ENCODE results near the gene ZFP62.

Gene ZFP62

DNA sequence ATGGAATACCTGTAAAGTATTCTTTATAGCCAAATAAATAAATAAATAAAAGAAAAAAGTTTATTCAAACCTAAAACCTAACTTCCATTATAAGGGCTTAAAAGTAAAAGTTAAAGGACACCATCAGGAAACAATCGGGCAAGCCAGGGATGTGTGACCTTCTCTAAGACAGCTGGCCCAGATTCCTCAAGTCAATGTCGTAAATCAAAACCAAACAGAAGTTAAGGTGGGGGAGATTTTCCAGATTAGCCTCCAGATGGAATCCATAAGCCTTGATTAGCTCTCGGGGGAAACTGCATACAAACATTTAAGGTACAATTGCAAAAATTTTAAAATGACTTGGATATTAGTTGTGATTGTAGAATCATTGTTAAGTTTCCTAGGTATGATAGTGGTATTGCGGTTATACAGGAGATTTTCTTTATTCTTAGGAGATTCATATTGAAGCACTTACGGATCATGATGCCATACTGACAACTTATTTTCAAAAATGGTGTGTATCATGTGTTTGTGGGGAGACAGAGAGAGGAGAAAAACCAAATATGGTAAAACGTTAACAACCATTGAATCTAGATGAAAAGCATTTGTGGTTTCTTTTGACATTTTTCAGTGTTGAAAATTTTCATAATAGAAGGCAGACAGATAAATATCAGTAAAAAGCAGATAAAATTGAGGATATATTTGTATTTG, 37.0 kb downstream of the ZFP62 start:
- H3K27me3 ChIP-seq (ENCODE audit: control insufficient read depth in 2 of 2, insufficient read depth in 2 of 2, low read length in 2 of 2), result no peaks in the 10 kb centered on the region
- H3K4me1 ChIP-seq (ENCODE audit: control insufficient read depth in 2 of 2, insufficient read depth in 2 of 2, low read length in 2 of 2), result peaks cover 12 to 15% of the 10 kb centered on the region in 2 donors
- no peaks in the 10 kb centered on the region for H3K36me3 ChIP-seq (ENCODE audit: control insufficient read depth in 2 of 2, insufficient read depth in 2 of 2, low read length in 2 of 2)
- no peaks in the 10 kb centered on the region for H3K9me3 ChIP-seq (ENCODE audit: control insufficient read depth in 2 of 2, low read length in 2 of 2)
- H3K27ac ChIP-seq (ENCODE audit: low read depth in 2 of 2, low read length in 2 of 2), result no peak overlapping the region
- H3K9ac ChIP-seq (ENCODE audit: low read depth in 1 of 2, low read length in 2 of 2), result no peak overlapping the region
- H3K4me3 ChIP-seq (ENCODE audit: low read length in 2 of 2), result no peak overlapping the region

GRCh38 chr5:180823346-180823745, 37.7 kb downstream of the ZFP62 start:
- Histone ChIP-seq H3K27ac (ENCODE audit: low read depth in 2 of 2, low read length in 2 of 2) (no peak overlapping the region), H3K4me1 (ENCODE audit: control insufficient read depth in 2 of 2, insufficient read depth in 2 of 2, low read length in 2 of 2) (peaks cover 12 to 15% of the 10 kb centered on the region in 2 donors), H3K4me3 (ENCODE audit: low read length in 2 of 2) (no peak overlapping the region), H3K9ac (ENCODE audit: low read depth in 1 of 2, low read length in 2 of 2) (no peak overlapping the region), H3K27me3 (ENCODE audit: control insufficient read depth in 2 of 2, insufficient read depth in 2 of 2, low read length in 2 of 2) (no peaks in the 10 kb centered on the region), H3K9me3 (ENCODE audit: control insufficient read depth in 2 of 2, low read length in 2 of 2) (no peaks in the 10 kb centered on the region), H3K36me3 (ENCODE audit: control insufficient read depth in 2 of 2, insufficient read depth in 2 of 2, low read length in 2 of 2) (no peaks in the 10 kb centered on the region)

- Histone ChIP-seq H3K4me1 (ENCODE audit: control insufficient read depth in 2 of 2, insufficient read depth in 2 of 2, low read length in 2 of 2) (peaks cover 12 to 15% of the 10 kb centered on the region in 2 donors), H3K36me3 (ENCODE audit: control insufficient read depth in 2 of 2, insufficient read depth in 2 of 2, low read length in 2 of 2) (no peaks in the 10 kb centered on the region), H3K27ac (ENCODE audit: low read depth in 2 of 2, low read length in 2 of 2) (peak overlapping the region; percentile 66 to 73)
These were observed 39.5 kb downstream of the ZFP62 start for GRCh38 chr5:180821538-180821937.

GRCh38 chr5:180820788-180821321, 40.2 kb downstream of the ZFP62 start:
- Histone ChIP-seq H3K27ac (ENCODE audit: low read depth in 2 of 2, low read length in 2 of 2) (peak overlapping the region; percentile 71 to 73), H3K36me3 (ENCODE audit: control insufficient read depth in 2 of 2, insufficient read depth in 2 of 2, low read length in 2 of 2) (no peaks in the 10 kb centered on the region), H3K27me3 (ENCODE audit: control insufficient read depth in 2 of 2, insufficient read depth in 2 of 2, low read length in 2 of 2) (no peaks in the 10 kb centered on the region), H3K9me3 (ENCODE audit: control insufficient read depth in 2 of 2, low read length in 2 of 2) (no peaks in the 10 kb centered on the region), H3K4me1 (ENCODE audit: control insufficient read depth in 2 of 2, insufficient read depth in 2 of 2, low read length in 2 of 2) (peaks cover 11 to 15% of the 10 kb centered on the region in 2 donors), H3K4me3 (ENCODE audit: low read length in 2 of 2) (no peak overlapping the region), H3K9ac (ENCODE audit: low read depth in 1 of 2, low read length in 2 of 2) (peak overlapping the region in 1 of 2 donors; percentile 26)

More at GRCh38 chr5:180821538-180821937, 39.5 kb downstream of the ZFP62 start:
- H3K4me3 ChIP-seq (ENCODE audit: low read length in 2 of 2), result no peak overlapping the region
- H3K9ac ChIP-seq (ENCODE audit: low read depth in 1 of 2, low read length in 2 of 2), result no peak overlapping the region
- H3K9me3 ChIP-seq (ENCODE audit: control insufficient read depth in 2 of 2, low read length in 2 of 2), result no peaks in the 10 kb centered on the region
- H3K27me3 ChIP-seq (ENCODE audit: control insufficient read depth in 2 of 2, insufficient read depth in 2 of 2, low read length in 2 of 2), result no peaks in the 10 kb centered on the region

DNA sequence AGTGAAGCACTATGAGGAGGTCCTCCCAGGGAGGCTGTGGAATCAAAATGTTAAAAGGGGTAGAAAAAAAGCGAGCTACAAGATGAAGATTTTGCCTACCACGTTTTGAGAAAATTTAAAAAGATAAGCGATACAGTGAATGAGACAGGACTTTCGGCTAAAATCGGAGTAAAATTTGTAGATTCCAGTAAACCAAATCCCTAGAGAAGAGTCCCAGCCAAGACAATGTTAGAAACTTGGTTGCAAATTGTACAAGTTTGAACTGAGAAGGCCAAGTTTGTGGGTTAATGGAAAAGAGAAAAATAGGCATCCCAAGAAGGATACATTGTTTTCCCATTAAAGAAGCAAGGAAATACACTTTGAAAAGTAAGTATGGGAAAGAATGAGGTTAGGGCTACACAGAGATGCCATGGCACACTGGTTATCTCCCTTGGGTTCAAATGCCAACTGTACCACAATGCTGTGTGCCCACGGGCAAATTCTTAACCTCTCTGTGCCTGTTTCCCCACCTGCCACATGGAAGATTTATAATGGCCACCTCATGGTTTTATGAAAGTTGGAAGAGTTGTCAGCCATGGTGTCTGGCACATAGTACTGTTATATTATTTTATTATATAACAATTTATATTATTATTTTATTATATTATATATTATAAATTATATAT, 42.3 kb downstream of the ZFP62 start:
- H3K27me3 ChIP-seq (ENCODE audit: control insufficient read depth in 2 of 2, insufficient read depth in 2 of 2, low read length in 2 of 2), result no peaks in the 10 kb centered on the region
- no peak overlapping the region for H3K9ac ChIP-seq (ENCODE audit: low read depth in 1 of 2, low read length in 2 of 2)
- no peaks in the 10 kb centered on the region for H3K9me3 ChIP-seq (ENCODE audit: control insufficient read depth in 2 of 2, low read length in 2 of 2)
- H3K27ac ChIP-seq (ENCODE audit: low read depth in 2 of 2, low read length in 2 of 2), result no peak overlapping the region
- no peak overlapping the region for H3K4me3 ChIP-seq (ENCODE audit: low read length in 2 of 2)
- no peaks in the 10 kb centered on the region for H3K36me3 ChIP-seq (ENCODE audit: control insufficient read depth in 2 of 2, insufficient read depth in 2 of 2, low read length in 2 of 2)
- H3K4me1 ChIP-seq (ENCODE audit: control insufficient read depth in 2 of 2, insufficient read depth in 2 of 2, low read length in 2 of 2), result peaks cover 6 to 11% of the 10 kb centered on the region in 2 donors

DNA sequence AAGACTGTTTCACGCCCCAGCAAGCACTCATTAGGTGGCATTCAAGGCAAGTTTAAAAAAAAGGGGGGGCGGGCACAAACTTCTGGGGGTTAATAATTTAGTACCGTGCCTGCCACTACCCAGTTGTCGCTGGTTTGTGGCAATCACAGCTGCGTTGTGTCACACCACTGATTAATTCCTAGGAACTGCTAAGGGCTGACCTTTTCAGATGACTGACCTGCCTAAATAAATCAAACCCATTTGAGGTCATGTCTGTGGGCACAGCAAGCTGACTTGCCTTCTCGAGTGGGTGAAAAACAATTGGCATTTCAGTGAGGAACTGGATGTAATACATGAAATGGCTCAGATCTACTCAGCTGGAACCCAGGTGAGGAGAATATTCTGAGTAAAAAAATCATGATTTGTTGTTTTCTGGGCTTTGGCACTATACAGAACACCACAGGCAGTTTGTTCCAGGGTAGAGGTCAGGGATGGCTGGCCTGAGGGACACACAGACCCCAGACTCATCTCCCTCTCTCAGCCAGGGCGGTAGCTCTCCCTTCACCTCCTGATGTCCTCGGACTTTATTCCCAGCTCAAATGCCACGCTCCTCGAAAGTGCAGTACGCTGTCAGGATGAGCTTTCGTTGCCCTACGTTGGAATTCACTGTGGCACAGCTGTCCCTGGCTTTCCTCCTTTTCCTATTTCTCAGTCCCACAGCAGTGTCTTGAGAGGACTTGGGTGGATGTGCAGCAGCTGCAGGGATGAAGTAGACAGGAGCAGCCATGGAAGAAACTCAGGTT, 43.0 kb downstream of the ZFP62 start:
- peak overlapping the region in 1 of 2 donors; percentile 17 for H3K27ac ChIP-seq (ENCODE audit: low read depth in 2 of 2, low read length in 2 of 2)
- H3K36me3 ChIP-seq (ENCODE audit: control insufficient read depth in 2 of 2, insufficient read depth in 2 of 2, low read length in 2 of 2), result no peaks in the 10 kb centered on the region
- H3K9me3 ChIP-seq (ENCODE audit: control insufficient read depth in 2 of 2, low read length in 2 of 2), result no peaks in the 10 kb centered on the region
- H3K9ac ChIP-seq (ENCODE audit: low read depth in 1 of 2, low read length in 2 of 2), result no peak overlapping the region
- H3K4me1 ChIP-seq (ENCODE audit: control insufficient read depth in 2 of 2, insufficient read depth in 2 of 2, low read length in 2 of 2), result peaks cover 6 to 10% of the 10 kb centered on the region in 2 donors
- no peak overlapping the region for H3K4me3 ChIP-seq (ENCODE audit: low read length in 2 of 2)
- no peaks in the 10 kb centered on the region for H3K27me3 ChIP-seq (ENCODE audit: control insufficient read depth in 2 of 2, insufficient read depth in 2 of 2, low read length in 2 of 2)

- H3K9ac ChIP-seq (ENCODE audit: low read depth in 1 of 2, low read length in 2 of 2), result peak overlapping the region; percentile 29 to 30
- no peaks in the 10 kb centered on the region for H3K36me3 ChIP-seq (ENCODE audit: control insufficient read depth in 2 of 2, insufficient read depth in 2 of 2, low read length in 2 of 2)
- peak overlapping the region in 1 of 2 donors; percentile 43 for H3K4me3 ChIP-seq (ENCODE audit: low read length in 2 of 2)
- no peaks in the 10 kb centered on the region for H3K27me3 ChIP-seq (ENCODE audit: control insufficient read depth in 2 of 2, insufficient read depth in 2 of 2, low read length in 2 of 2)
- peak overlapping the region; percentile 48 to 73 for H3K27ac ChIP-seq (ENCODE audit: low read depth in 2 of 2, low read length in 2 of 2)
- peaks cover 8 to 10% of the 10 kb centered on the region in 2 donors for H3K4me1 ChIP-seq (ENCODE audit: control insufficient read depth in 2 of 2, insufficient read depth in 2 of 2, low read length in 2 of 2)
- no peaks in the 10 kb centered on the region for H3K9me3 ChIP-seq (ENCODE audit: control insufficient read depth in 2 of 2, low read length in 2 of 2)
These were observed 44.2 kb downstream of the ZFP62 start for GRCh38 chr5:180816608-180817534.

DNA sequence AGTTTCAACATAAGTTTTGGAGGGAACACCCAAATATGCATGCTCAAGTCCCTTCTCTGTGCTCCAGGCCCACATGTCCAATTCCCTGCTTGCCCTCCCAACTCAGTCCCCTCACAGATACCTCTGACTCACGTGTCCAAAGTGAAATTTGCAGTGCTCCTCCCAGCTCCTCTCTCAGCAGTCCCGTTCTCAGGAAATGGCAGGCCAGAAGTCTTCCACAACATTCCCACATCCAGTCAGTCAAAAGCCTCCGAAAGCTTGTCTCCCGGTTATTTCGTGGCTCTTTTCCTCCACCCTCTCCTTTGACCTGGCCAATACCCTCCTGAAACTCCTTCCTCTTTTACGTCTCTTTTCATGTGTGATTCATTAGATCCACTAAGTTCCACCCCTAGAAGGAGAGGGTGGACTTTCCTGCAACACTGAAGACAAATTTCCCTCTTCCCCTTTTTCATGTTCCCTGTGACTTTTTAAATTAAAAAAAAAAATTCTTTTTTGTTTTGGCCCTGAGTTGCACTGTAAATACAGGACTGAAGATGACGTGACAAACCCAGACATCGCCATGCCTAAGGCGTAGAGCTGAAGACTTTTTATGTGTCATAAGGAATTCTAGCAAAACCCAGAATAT, 45.7 kb downstream of the ZFP62 start:
- no peaks in the 10 kb centered on the region for H3K36me3 ChIP-seq (ENCODE audit: control insufficient read depth in 2 of 2, insufficient read depth in 2 of 2, low read length in 2 of 2)
- peaks cover 13 to 17% of the 10 kb centered on the region in 2 donors for H3K4me1 ChIP-seq (ENCODE audit: control insufficient read depth in 2 of 2, insufficient read depth in 2 of 2, low read length in 2 of 2)
- peak overlapping the region in 1 of 2 donors; percentile 59 for H3K4me3 ChIP-seq (ENCODE audit: low read length in 2 of 2)
- H3K9ac ChIP-seq (ENCODE audit: low read depth in 1 of 2, low read length in 2 of 2), result peak overlapping the region; percentile 28 to 32
- H3K27me3 ChIP-seq (ENCODE audit: control insufficient read depth in 2 of 2, insufficient read depth in 2 of 2, low read length in 2 of 2), result no peaks in the 10 kb centered on the region
- peak overlapping the region; percentile 55 to 68 for H3K27ac ChIP-seq (ENCODE audit: low read depth in 2 of 2, low read length in 2 of 2)
- no peaks in the 10 kb centered on the region for H3K9me3 ChIP-seq (ENCODE audit: control insufficient read depth in 2 of 2, low read length in 2 of 2)

DNA sequence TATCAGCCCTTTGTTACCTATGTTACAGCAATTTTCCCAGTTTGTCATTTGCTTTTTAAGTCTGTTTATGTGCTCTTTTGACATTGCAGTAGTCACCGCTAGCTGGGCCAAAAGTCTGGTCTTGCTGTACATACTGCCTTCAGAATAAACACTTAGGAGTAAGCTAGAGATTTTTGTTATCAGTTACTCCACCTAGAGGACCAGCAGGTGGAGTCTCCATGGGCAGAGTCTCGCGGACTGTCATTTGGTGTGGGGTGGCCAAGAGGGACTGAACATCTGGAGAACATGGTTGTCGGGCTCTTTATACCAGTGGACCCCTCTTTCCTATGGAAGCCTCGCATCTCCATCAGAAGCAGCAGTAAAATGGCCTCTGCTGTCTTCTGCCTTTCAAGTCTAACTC, 47.7 kb downstream of the ZFP62 start:
- H3K4me3 ChIP-seq (ENCODE audit: low read length in 2 of 2), result peak overlapping the region in 1 of 2 donors; percentile 50
- no peaks in the 10 kb centered on the region for H3K9me3 ChIP-seq (ENCODE audit: control insufficient read depth in 2 of 2, low read length in 2 of 2)
- H3K36me3 ChIP-seq (ENCODE audit: control insufficient read depth in 2 of 2, insufficient read depth in 2 of 2, low read length in 2 of 2), result no peaks in the 10 kb centered on the region
- peaks cover 19 to 25% of the 10 kb centered on the region in 2 donors for H3K4me1 ChIP-seq (ENCODE audit: control insufficient read depth in 2 of 2, insufficient read depth in 2 of 2, low read length in 2 of 2)
- peak overlapping the region in 1 of 2 donors; percentile 12 for H3K27ac ChIP-seq (ENCODE audit: low read depth in 2 of 2, low read length in 2 of 2)
- H3K9ac ChIP-seq (ENCODE audit: low read depth in 1 of 2, low read length in 2 of 2), result no peak overlapping the region
- no peaks in the 10 kb centered on the region for H3K27me3 ChIP-seq (ENCODE audit: control insufficient read depth in 2 of 2, insufficient read depth in 2 of 2, low read length in 2 of 2)
